ENCODE results near the gene KLHL6. TPM values are rescaled to one million over a fixed set of nuclear protein-coding genes. Genes with fewer than 3 reads are reported as not detected.
"Not testable (repeated sequence)": the region's sequence is repeated elsewhere in the genome, so short reads cannot be mapped to it uniquely, and the experiment has no call there.

KLHL6 gene
- total RNA-seq, 8 experiments from 2014 or later = 0.07 to 2.6 (median 0.96) TPM

- ATAC-seq (replicated peaks in 6 of 8) = no peak
- Histone ChIP-seq H3K4me1 (replicated peaks in 1 of 2) (peaks cover 0 to 2% of the 10 kb centered on the region in 2 donors), H3K27ac (no peak overlapping the region), H3K4me3 (no peak overlapping the region)
- in situ Hi-C loops (cut with MboI; ENCODE audit: low pct_unique_long_range_greater_than_20kb in 2 of 9, low sequenced_read_pairs in 9 of 9, unreplicated experiment in 9 of 9) = no loop called here
- WGBS, 10 experiments = 37 to 89% (median 85%) methylated on average over 3 to 10 of the region's 10 CpGs
These were observed 111.8 kb downstream of the KLHL6 start for GRCh38 chr3:183443395-183444385.

GRCh38 chr3:183442994-183443393 lies 112.5 kb downstream of the KLHL6 start:
- in situ Hi-C loops (cut with MboI; ENCODE audit: low pct_unique_long_range_greater_than_20kb in 2 of 9, low sequenced_read_pairs in 9 of 9, unreplicated experiment in 9 of 9) = no loop called here
- 14 to 100% (median 75%) methylated on average over 1 of the region's 1 CpG; no CpG with 5 or more reads in 1 of the 10 experiments for WGBS, 10 experiments
- no peak for ATAC-seq (replicated peaks in 6 of 8)
- Histone ChIP-seq H3K27ac (no peak overlapping the region), H3K4me1 (replicated peaks in 1 of 2) (peaks cover 0 to 2% of the 10 kb centered on the region in 2 donors), H3K4me3 (no peak overlapping the region)

- WGBS, 10 experiments = 13 to 71% (median 63%) methylated on average over 1 of the region's 3 CpGs; no CpG with 5 or more reads in 7 of the 10 experiments
- H3K4me1 ChIP-seq (replicated peaks in 1 of 2); H3K4me3 ChIP-seq; ATAC-seq (replicated peaks in 6 of 8); H3K27ac ChIP-seq; in situ Hi-C loops (cut with MboI; ENCODE audit: low pct_unique_long_range_greater_than_20kb in 2 of 9, low sequenced_read_pairs in 9 of 9, unreplicated experiment in 9 of 9): not testable (repeated sequence)
These were observed 115.0 kb downstream of the KLHL6 start for GRCh38 chr3:183440521-183440920.

GRCh38 chr3:183439515-183439914 lies 116.0 kb downstream of the KLHL6 start:
- Histone ChIP-seq H3K27ac (no peak overlapping the region), H3K4me1 (replicated peaks in 1 of 2) (no peaks in the 10 kb centered on the region), H3K4me3 (no peak overlapping the region)
- ATAC-seq (replicated peaks in 6 of 8) = peak in 1 of 8 experiments; percentile 44
- in situ Hi-C loops (cut with MboI; ENCODE audit: low pct_unique_long_range_greater_than_20kb in 2 of 9, low sequenced_read_pairs in 9 of 9, unreplicated experiment in 9 of 9) = no loop called here
- WGBS, 10 experiments = 41 to 100% (median 78%) methylated on average over 1 to 3 of the region's 3 CpGs

GRCh38 chr3:183438735-183439134 lies 116.8 kb downstream of the KLHL6 start:
- Histone ChIP-seq H3K27ac (no peak overlapping the region), H3K4me3 (no peak overlapping the region), H3K4me1 (replicated peaks in 1 of 2) (no peaks in the 10 kb centered on the region)
- in situ Hi-C loops (cut with MboI; ENCODE audit: low pct_unique_long_range_greater_than_20kb in 2 of 9, low sequenced_read_pairs in 9 of 9, unreplicated experiment in 9 of 9) = no loop called here
- no peak for ATAC-seq (replicated peaks in 6 of 8)
- WGBS, 10 experiments = 25 to 100% (median 83%) methylated on average over 1 of the region's 1 CpG; no CpG with 5 or more reads in 5 of the 10 experiments

GRCh38 chr3:183437666-183438564 lies 117.6 kb downstream of the KLHL6 start:
- no peaks in the 10 kb centered on the region for H3K4me1 ChIP-seq (replicated peaks in 1 of 2)
- no peak for ATAC-seq (replicated peaks in 6 of 8)
- H3K4me3 ChIP-seq = no peak overlapping the region
- 40 to 100% (median 81%) methylated on average over 1 to 4 of the region's 6 CpGs for WGBS, 10 experiments
- in situ Hi-C loops (cut with MboI; ENCODE audit: low pct_unique_long_range_greater_than_20kb in 2 of 9, low sequenced_read_pairs in 9 of 9, unreplicated experiment in 9 of 9) = no loop called here
- no peak overlapping the region for H3K27ac ChIP-seq

Other genes starting within 250 kb of the KLHL6 start
- gene MCF2L2, start 127.1 kb downstream of the KLHL6 start, total RNA-seq = 10 to 100 TPM in 2 of 8 experiments, 1 to 10 TPM in 5, under 1 TPM in 1; 0.81 to 16.4 (median 5.6) TPM
- gene KLHL24, start 79.9 kb upstream of the KLHL6 start, total RNA-seq = 100 to 1,000 TPM in 3 of 8 experiments, 10 to 100 TPM in 5; 56.9 to 220 (median 92.6) TPM
- 10 to 100 TPM; 33.9 to 98.9 (median 44.2) TPM for gene YEATS2, start 142.1 kb upstream of the KLHL6 start, total RNA-seq